Measurements from ENCODE around the gene FAM156A.
"Not testable (repeated sequence)": the region's sequence is repeated elsewhere in the genome, so short reads cannot be mapped to it uniquely, and the experiment has no call there.

Gene FAM156A

GRCh38 chrX:52966993-52967738, 8.8 kb upstream of the FAM156A start:
- not testable (repeated sequence) for DNase-seq (ENCODE audit: low spot score)

GRCh38 chrX:52958961-52959360, 643 bp upstream of the FAM156A start:
- not testable (repeated sequence) for DNase-seq (ENCODE audit: low spot score)

GRCh38 chrX:52949884-52950283, 8.4 kb downstream of the FAM156A start:
- DNase-seq (ENCODE audit: low spot score) = not testable (repeated sequence)

GRCh38 chrX:52949325-52949724, 9.0 kb downstream of the FAM156A start:
- DNase-seq (ENCODE audit: low spot score) = not testable (repeated sequence)

GRCh38 chrX:52948265-52948664, 10.1 kb downstream of the FAM156A start:
- DNase-seq (ENCODE audit: low spot score) = not testable (repeated sequence)

GRCh38 chrX:52947501-52947900, 10.8 kb downstream of the FAM156A start:
- DNase-seq (ENCODE audit: low spot score) = not testable (repeated sequence)

- DNase-seq (ENCODE audit: low spot score) = not testable (repeated sequence)
These were observed 12.4 kb downstream of the FAM156A start for GRCh38 chrX:52945838-52946494.

GRCh38 chrX:52941728-52942127, 16.6 kb downstream of the FAM156A start:
- not testable (repeated sequence) for DNase-seq (ENCODE audit: low spot score)

- DNase-seq (ENCODE audit: low spot score) = not testable (repeated sequence)
These were observed 17.6 kb downstream of the FAM156A start for GRCh38 chrX:52940704-52941103.

- DNase-seq (ENCODE audit: low spot score) = not testable (repeated sequence)
These were observed 22.9 kb downstream of the FAM156A start for GRCh38 chrX:52935470-52935784.

GRCh38 chrX:52934704-52935469, 23.4 kb downstream of the FAM156A start:
- DNase-seq (ENCODE audit: low spot score) = peak; percentile 84

- no peak for DNase-seq (ENCODE audit: low spot score)
These were observed 24.2 kb downstream of the FAM156A start for GRCh38 chrX:52933976-52934703.

- no peak for DNase-seq (ENCODE audit: low spot score)
These were observed 25.1 kb downstream of the FAM156A start for GRCh38 chrX:52933213-52933612.

- DNase-seq (ENCODE audit: low spot score) = not testable (repeated sequence)
These were observed 28.1 kb downstream of the FAM156A start for GRCh38 chrX:52930214-52930613.

- DNase-seq (ENCODE audit: low spot score) = no peak
These were observed 34.5 kb downstream of the FAM156A start for GRCh38 chrX:52923781-52924241.

GRCh38 chrX:52914704-52915103, 43.6 kb downstream of the FAM156A start:
- DNase-seq (ENCODE audit: low spot score) = not testable (repeated sequence)

GRCh38 chrX:52913681-52914080, 44.6 kb downstream of the FAM156A start:
- DNase-seq (ENCODE audit: low spot score) = not testable (repeated sequence)

- not testable (repeated sequence) for DNase-seq (ENCODE audit: low spot score)
These were observed 48.9 kb downstream of the FAM156A start for GRCh38 chrX:52909313-52909969.

GRCh38 chrX:52907900-52908299, 50.4 kb downstream of the FAM156A start:
- DNase-seq (ENCODE audit: low spot score) = not testable (repeated sequence)

GRCh38 chrX:52907137-52907536, 51.2 kb downstream of the FAM156A start:
- not testable (repeated sequence) for DNase-seq (ENCODE audit: low spot score)

GRCh38 chrX:52906072-52906471, 52.2 kb downstream of the FAM156A start:
- DNase-seq (ENCODE audit: low spot score) = not testable (repeated sequence)
